GM23248 (cell line): ENCODE measurements around the gene ZNF385A.

ENCODE experiments used
- EZH2 ChIP-seq: fragments of 200-600 bp; sonication (generic); IDR thresholded peaks from 2 replicates; pipeline ENCODE4 v1.6.1; 2018; ENCODE audit warnings: antibody characterized with exemption, mild to moderate bottlenecking; ENCODE audit not compliant: insufficient read depth, poor library complexity, severe bottlenecking
- EZH2phosphoT487 ChIP-seq: fragments of 200-600 bp; sonication (generic); IDR thresholded peaks from 2 replicates; pipeline ENCODE4 v1.6.1; 2018; ENCODE audit warnings: antibody characterized with exemption, moderate library complexity, mild to moderate bottlenecking, low read depth; ENCODE audit not compliant: insufficient read depth

DNA sequence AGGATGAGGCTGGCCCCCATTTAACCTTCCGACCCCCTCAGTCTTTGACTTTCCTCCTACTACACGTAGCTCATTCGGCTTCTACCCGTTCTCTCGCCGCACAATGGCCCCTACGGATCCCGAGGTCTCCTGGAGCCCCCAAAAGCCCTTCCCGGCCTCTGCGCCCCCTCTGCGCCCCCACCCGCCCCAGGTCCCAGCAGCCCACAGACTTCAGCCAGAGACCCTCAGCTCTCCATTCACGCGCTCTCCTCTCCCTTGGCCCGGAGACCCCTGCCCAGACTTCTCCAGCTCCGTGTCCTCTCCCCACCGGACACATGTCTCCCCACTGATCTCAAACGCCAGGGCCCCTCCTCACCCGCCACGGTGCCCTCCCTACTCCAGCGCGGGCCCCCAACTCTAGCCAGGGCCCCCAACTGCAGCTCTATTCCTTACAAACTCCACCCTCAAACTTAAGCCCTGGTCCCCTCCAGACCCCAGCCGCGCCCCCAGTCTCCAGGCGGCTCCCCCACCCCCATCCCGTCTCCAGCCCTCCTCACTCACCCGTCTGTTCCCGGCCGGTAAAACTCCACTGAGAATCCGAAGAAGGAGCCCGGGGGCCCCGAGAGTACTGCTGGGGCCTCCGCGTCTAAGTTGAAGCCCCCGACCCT is 34.0 kb upstream of the ZNF385A start:
- TF ChIP-seq EZH2 (no peak), EZH2phosphoT487 (no peak)
